DOHH2 (cell line): ENCODE measurements around the gene KIF21A.

Experiments used
- EZH2phosphoT487 ChIP-seq: fragments of 200-600 bp; sonication (generic); IDR thresholded peaks from 2 replicates; pipeline ENCODE4 v1.6.1; 2017; ENCODE audit warnings: borderline replicate concordance, mild to moderate bottlenecking, antibody characterized with exemption, low read length, moderate library complexity, mixed read lengths
- TF ChIP-seq, protein P1 (sequence below): fragments of 200-600 bp; sonication (generic); IDR thresholded peaks from one replicate; pipeline ENCODE4 v1.5.1; 2014; ENCODE audit warnings: antibody characterized with exemption, mild to moderate bottlenecking, low read depth, low read length; ENCODE audit not compliant: poor library complexity, severe bottlenecking

- TF ChIP-seq, protein P1, sequence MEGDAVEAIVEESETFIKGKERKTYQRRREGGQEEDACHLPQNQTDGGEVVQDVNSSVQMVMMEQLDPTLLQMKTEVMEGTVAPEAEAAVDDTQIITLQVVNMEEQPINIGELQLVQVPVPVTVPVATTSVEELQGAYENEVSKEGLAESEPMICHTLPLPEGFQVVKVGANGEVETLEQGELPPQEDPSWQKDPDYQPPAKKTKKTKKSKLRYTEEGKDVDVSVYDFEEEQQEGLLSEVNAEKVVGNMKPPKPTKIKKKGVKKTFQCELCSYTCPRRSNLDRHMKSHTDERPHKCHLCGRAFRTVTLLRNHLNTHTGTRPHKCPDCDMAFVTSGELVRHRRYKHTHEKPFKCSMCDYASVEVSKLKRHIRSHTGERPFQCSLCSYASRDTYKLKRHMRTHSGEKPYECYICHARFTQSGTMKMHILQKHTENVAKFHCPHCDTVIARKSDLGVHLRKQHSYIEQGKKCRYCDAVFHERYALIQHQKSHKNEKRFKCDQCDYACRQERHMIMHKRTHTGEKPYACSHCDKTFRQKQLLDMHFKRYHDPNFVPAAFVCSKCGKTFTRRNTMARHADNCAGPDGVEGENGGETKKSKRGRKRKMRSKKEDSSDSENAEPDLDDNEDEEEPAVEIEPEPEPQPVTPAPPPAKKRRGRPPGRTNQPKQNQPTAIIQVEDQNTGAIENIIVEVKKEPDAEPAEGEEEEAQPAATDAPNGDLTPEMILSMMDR, result no peak
- TF ChIP-seq EZH2phosphoT487, result no peak
Measured at GRCh38 chr12:39365364-39366001, 77.4 kb downstream of the KIF21A start.
